Hepatocyte (in vitro differentiated cells): ENCODE data around the gene ARHGEF10L. TPM values are rescaled to one million over a fixed set of nuclear protein-coding genes. Genes with fewer than 3 reads are reported as not detected.

Experiments used
- DNase-seq: peaks from one replicate; pipeline ENCODE4 v3.0.0-alpha.2; 2016; ENCODE audit warnings: low spot score
- H2AFZ ChIP-seq: fragments of 200-600 bp; sonication (generic); 2 replicates; pipeline ENCODE4 v1.6.0; 2016; ENCODE audit warnings: antibody characterized with exemption, mild to moderate bottlenecking
- H3K27ac ChIP-seq: fragments of 200-600 bp; sonication (generic); 2 replicates; pipeline ENCODE4 v1.5.1; 2016; ENCODE audit warnings: mild to moderate bottlenecking
- H3K27me3 ChIP-seq: fragments of 200-600 bp; sonication (generic); 2 replicates; pipeline ENCODE4 v1.6.1; 2016
- H3K36me3 ChIP-seq: fragments of 200-600 bp; sonication (generic); replicated peaks from 2 replicates; pipeline ENCODE4 v1.5.1; 2016; ENCODE audit warnings: low read depth; ENCODE audit not compliant: insufficient read depth
- H3K4me1 ChIP-seq: fragments of 200-600 bp; sonication (generic); 2 replicates; pipeline ENCODE4 v1.5.1; 2016; ENCODE audit warnings: mild to moderate bottlenecking, moderate library complexity; ENCODE audit not compliant: insufficient read depth
- H3K4me2 ChIP-seq: fragments of 200-600 bp; sonication (generic); 2 replicates; pipeline ENCODE4 v1.6.0; 2016
- H3K4me3 ChIP-seq: fragments of 200-600 bp; sonication (generic); 2 replicates; pipeline ENCODE4 v1.5.1; 2016; ENCODE audit warnings: mild to moderate bottlenecking
- H3K79me2 ChIP-seq: fragments of 200-600 bp; sonication (generic); 2 replicates; pipeline ENCODE4 v1.6.0; 2017; ENCODE audit warnings: mild to moderate bottlenecking
- H3K9me2 ChIP-seq: fragments of 200-600 bp; sonication (generic); replicated peaks from 2 replicates; pipeline ENCODE4 v1.6.0; 2017; ENCODE audit warnings: mild to moderate bottlenecking; ENCODE audit not compliant: insufficient read depth
- H3K9me3 ChIP-seq: fragments of 200-600 bp; sonication (generic); 2 replicates; pipeline ENCODE4 v1.5.1; 2016; ENCODE audit warnings: low read depth, mild to moderate bottlenecking
- H4K20me1 ChIP-seq: fragments of 200-600 bp; sonication (generic); 2 replicates; pipeline ENCODE4 v1.6.0; 2016; ENCODE audit warnings: mild to moderate bottlenecking; ENCODE audit not compliant: insufficient read depth, poor library complexity, severe bottlenecking
- CTCF ChIP-seq: fragments of 200-600 bp; sonication (generic); IDR thresholded peaks from 2 replicates; pipeline ENCODE4 v1.5.1; 2016; ENCODE audit warnings: antibody characterized with exemption, mild to moderate bottlenecking; ENCODE audit not compliant: poor library complexity
- EZH2 ChIP-seq: fragments of 200-600 bp; sonication (generic); IDR thresholded peaks from 2 replicates; pipeline ENCODE4 v1.6.1; 2016; ENCODE audit warnings: antibody characterized with exemption, mild to moderate bottlenecking, borderline replicate concordance
- EZH2phosphoT487 ChIP-seq: fragments of 200-600 bp; sonication (generic); IDR thresholded peaks from one replicate; pipeline ENCODE4 v1.6.1; 2018; ENCODE audit warnings: antibody characterized with exemption, mild to moderate bottlenecking, low read depth, moderate library complexity; ENCODE audit not compliant: unreplicated experiment, severe bottlenecking
- WGBS: methylation state at CpG from one replicate; pipeline ENCODE4 v1.1.6; 2016; ENCODE audit warnings: low lambda C conversion rate; ENCODE audit errors: missing lambda C conversion rate; 5-methylcytosine and 5-hydroxymethylcytosine counted together
- polyA plus RNA-seq: library from polyadenylated mRNA; unstranded; fragments of >200 nt; fragmentation: Nextera tagmentation; extraction: Ambion mirVana; gene quantifications from 2 replicates; pipeline ENCODE4 v1.2.1, GENCODE V29; 2016
- total RNA-seq: library from RNA; depleted of rRNA; stranded (reverse); fragments of >200 nt; gene quantifications from 2 replicates; pipeline ENCODE4 v1.2.3, GENCODE V29; 2014

The ARHGEF10L gene
- total and polyA plus RNA-seq, 2 experiments from 2014 or later, result 40.4 to 48.3 TPM

DNA sequence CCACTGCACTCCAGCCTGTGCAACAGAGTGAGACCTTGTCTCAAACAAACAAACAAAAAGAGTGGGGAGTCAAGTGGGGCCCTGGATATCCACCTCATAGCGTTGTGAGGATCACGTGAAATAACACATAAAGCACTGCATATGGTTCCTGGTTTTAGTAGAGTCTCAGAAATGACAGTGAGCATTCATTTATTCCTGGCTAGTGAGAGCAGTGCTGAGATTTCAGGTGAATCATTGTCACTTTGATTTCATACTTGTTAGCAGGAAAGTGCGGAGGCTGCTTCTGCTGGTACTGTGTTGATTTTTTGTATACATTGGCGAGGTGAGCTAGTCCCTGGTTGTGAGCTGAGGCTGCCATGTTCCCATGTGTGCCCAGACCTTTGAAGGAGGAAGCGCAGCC is 22.9 kb downstream of the ARHGEF10L start:
- no peak overlapping the region for H2AFZ ChIP-seq
- no peaks in the 10 kb centered on the region for H3K9me3 ChIP-seq
- no peaks in the 10 kb centered on the region for H3K36me3 ChIP-seq
- H3K4me2 ChIP-seq, result no peak overlapping the region
- no peak for DNase-seq
- H3K27ac ChIP-seq, result no peak overlapping the region
- 95% methylated on average over 5 of the region's 5 CpGs for WGBS
- TF ChIP-seq EZH2phosphoT487 (no peak), EZH2 (no peak), CTCF (no peak)
- H3K27me3 ChIP-seq, result no peaks in the 10 kb centered on the region
- H3K79me2 ChIP-seq, result peaks cover 51% of the 10 kb centered on the region
- H4K20me1 ChIP-seq, result no peaks in the 10 kb centered on the region
- H3K9me2 ChIP-seq, result no peaks in the 10 kb centered on the region
- peaks cover 33% of the 10 kb centered on the region for H3K4me1 ChIP-seq
- no peak overlapping the region for H3K4me3 ChIP-seq

DNA sequence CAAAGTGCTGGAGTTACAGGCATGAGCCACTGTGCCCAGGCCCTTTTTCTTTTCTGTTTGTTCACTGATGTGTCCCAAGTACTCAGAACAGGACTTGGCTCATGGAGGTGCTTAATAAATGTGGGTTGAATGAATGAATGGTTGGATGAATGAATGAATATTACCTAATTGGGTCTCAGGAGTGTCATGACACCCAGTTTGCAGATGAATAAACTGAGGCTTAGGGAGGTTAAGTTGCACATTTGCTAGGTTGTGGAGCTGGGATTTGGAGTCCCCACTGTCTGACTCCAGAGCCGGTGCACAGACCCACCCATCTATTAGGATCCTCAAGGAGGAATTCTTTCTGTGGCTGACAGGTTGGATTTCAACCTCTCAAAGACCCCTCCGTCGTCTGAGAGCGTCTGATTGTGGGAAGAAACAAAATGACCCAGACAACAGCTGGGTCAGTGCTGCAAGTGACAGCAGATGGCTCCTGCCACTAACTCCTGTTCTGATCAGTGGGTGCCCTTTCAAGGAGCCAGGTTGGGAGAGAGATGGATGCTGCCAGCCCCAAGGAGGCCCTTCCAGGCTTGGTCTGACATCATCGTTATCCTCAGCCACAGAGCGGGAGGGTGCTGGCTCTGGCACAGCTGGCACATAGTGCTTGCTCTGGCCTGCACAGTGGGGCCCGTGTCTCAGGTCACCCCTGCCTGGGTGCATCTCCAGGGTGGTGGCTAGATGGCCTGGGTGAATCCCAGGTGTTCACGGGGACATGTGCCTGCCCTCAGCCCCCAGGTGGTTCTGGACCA is 24.2 kb downstream of the ARHGEF10L start:
- DNase-seq, result no peak
- Histone ChIP-seq H3K79me2 (peaks cover 54% of the 10 kb centered on the region), H3K27me3 (no peaks in the 10 kb centered on the region), H3K27ac (no peak overlapping the region), H3K4me1 (peaks cover 35% of the 10 kb centered on the region), H3K36me3 (no peaks in the 10 kb centered on the region), H4K20me1 (no peaks in the 10 kb centered on the region), H3K9me2 (no peaks in the 10 kb centered on the region), H3K4me3 (no peak overlapping the region), H2AFZ (no peak overlapping the region), H3K4me2 (no peak overlapping the region), H3K9me3 (no peaks in the 10 kb centered on the region)
- 88% methylated on average over 8 of the region's 8 CpGs for WGBS
- TF ChIP-seq EZH2phosphoT487, result no peak
- TF ChIP-seq EZH2, result no peak
- TF ChIP-seq CTCF, result no peak

- no peaks in the 10 kb centered on the region for H3K9me3 ChIP-seq
- H3K4me1 ChIP-seq, result peaks cover 39% of the 10 kb centered on the region
Observed at GRCh38 chr1:17564458-17565393, 25.2 kb downstream of the ARHGEF10L start.

More at GRCh38 chr1:17564458-17565393, 25.2 kb downstream of the ARHGEF10L start:
- Histone ChIP-seq H3K9me2 (no peaks in the 10 kb centered on the region), H3K36me3 (no peaks in the 10 kb centered on the region), H3K79me2 (peaks cover 47% of the 10 kb centered on the region), H3K27me3 (no peaks in the 10 kb centered on the region), H3K4me3 (no peak overlapping the region), H3K4me2 (no peak overlapping the region), H2AFZ (no peak overlapping the region), H3K27ac (no peak overlapping the region), H4K20me1 (no peaks in the 10 kb centered on the region)
- TF ChIP-seq EZH2phosphoT487, result no peak
- TF ChIP-seq EZH2, result no peak
- TF ChIP-seq CTCF, result no peak
- WGBS, result 68% methylated on average over 16 of the region's 16 CpGs
- DNase-seq, result no peak
